HCT116 (cell line): Measurements from ENCODE around the gene PLA1A.

Source experiments
- CTCF ChIP-seq, 3 experiments: fragments of 200-600 bp in 1 of 3; sonication (generic) in 1 of 3; IDR thresholded peaks in 2 of 3; conservative IDR thresholded peaks in 1 of 3; 2 replicates each; pipeline ENCODE4 v1.5.1; 2012 to 2017; ENCODE audit warnings: low read depth in 2 of 3, low read length in 2 of 3, antibody characterized with exemption in 1 of 3, borderline replicate concordance in 1 of 3, control low read depth in 1 of 3, mild to moderate bottlenecking in 1 of 3, mixed read lengths in 1 of 3, mixed run types in 1 of 3, moderate library complexity in 1 of 3; ENCODE audit not compliant: insufficient read depth in 1 of 3
- EGR1 ChIP-seq: IDR thresholded peaks from 2 replicates; pipeline ENCODE4 v1.6.1; 2012; ENCODE audit warnings: low read depth
- EZH2 ChIP-seq: fragments of 200-600 bp; sonication (generic); IDR thresholded peaks from 2 replicates; pipeline ENCODE4 v1.6.1; 2017; ENCODE audit warnings: antibody characterized with exemption, mixed run types
- EZH2phosphoT487 ChIP-seq: fragments of 200-600 bp; IDR thresholded peaks from 2 replicates; pipeline ENCODE4 v1.6.1; 2018; ENCODE audit warnings: antibody characterized with exemption, borderline replicate concordance
- MAX ChIP-seq: IDR thresholded peaks from 2 replicates; pipeline ENCODE4 v1.6.1; 2012
- POLR2A ChIP-seq: IDR thresholded peaks from 2 replicates; pipeline ENCODE4 v1.7.0; 2011; ENCODE audit warnings: borderline replicate concordance; ENCODE audit not compliant: insufficient read depth, insufficient read length; ENCODE audit errors: extremely low read depth
- POLR2AphosphoS5 ChIP-seq: IDR thresholded peaks from 2 replicates; pipeline ENCODE4 v1.6.1; 2011; ENCODE audit warnings: mild to moderate bottlenecking, low read depth, low read length, moderate library complexity
- RAD21 ChIP-seq: IDR thresholded peaks from 2 replicates; pipeline ENCODE4 v1.6.1; 2012; ENCODE audit warnings: low read depth, mild to moderate bottlenecking
- REST ChIP-seq: IDR thresholded peaks from 2 replicates; pipeline ENCODE4 v1.6.1; 2012; ENCODE audit warnings: low read depth
- SIN3A ChIP-seq: IDR thresholded peaks from 2 replicates; pipeline ENCODE4 v1.6.1; 2012; ENCODE audit warnings: low read depth
- YY1 ChIP-seq: IDR thresholded peaks from 2 replicates; pipeline ENCODE4 v1.6.1; 2011; ENCODE audit warnings: low read length, low read depth, moderate library complexity, mild to moderate bottlenecking; ENCODE audit not compliant: insufficient replicate concordance; ENCODE audit errors: extremely low read depth
- ZNF274 ChIP-seq: fragments of 200-500 bp; sonication (Bioruptor generic); IDR thresholded peaks from 2 replicates; pipeline ENCODE4 v1.6.1; 2014; ENCODE audit warnings: mild to moderate bottlenecking, low read depth, low read length, inconsistent platforms

- no peak for TF ChIP-seq POLR2A
- no peak for TF ChIP-seq CTCF (IDR thresholded peaks at IDR 0.05 in 2 of 3, conservative IDR thresholded peaks at IDR 0.05 in 1 of 3; ENCODE audit: borderline replicate concordance in 1 of 3, insufficient read depth in 1 of 3, low read depth in 2 of 3, low read length in 2 of 3)
- no peak for TF ChIP-seq RAD21
- no peak for TF ChIP-seq REST
- TF ChIP-seq POLR2AphosphoS5: no peak
- no peak for TF ChIP-seq ZNF274
- TF ChIP-seq EGR1: no peak
- TF ChIP-seq YY1: no peak
- no peak for TF ChIP-seq MAX
- no peak for TF ChIP-seq EZH2phosphoT487
- TF ChIP-seq EZH2: no peak
- TF ChIP-seq SIN3A: no peak
Measured at GRCh38 chr3:119647843-119648575, 50.3 kb downstream of the PLA1A start.
